Thyroid gland (tissue), 4 donors: Measurements from ENCODE around the gene CD79B. TPM values are rescaled to one million over a fixed set of nuclear protein-coding genes. Genes with fewer than 3 reads are reported as not detected.

Experiments
- DNase-seq, 2 donors: peaks; one replicate each; pipeline ENCODE4 v3.0.0-alpha.2; 2019
- H3K27ac ChIP-seq, 3 donors: fragments of 200-600 bp; sonication (generic); 1 replicate in 2 of 3; 2 replicates in 1 of 3; pipeline ENCODE4 v1.5.1; 2016 to 2019; ENCODE audit warnings: mild to moderate bottlenecking in 1 of 3, moderate library complexity in 1 of 3
- H3K27me3 ChIP-seq: fragments of 200-600 bp; sonication (generic); one replicate; pipeline ENCODE4 v1.5.1; 2019
- H3K36me3 ChIP-seq, 2 donors: fragments of 200-600 bp; sonication (generic); one replicate each; pipeline ENCODE4 v1.5.1; 2016 to 2019
- H3K4me1 ChIP-seq, 2 donors: fragments of 200-600 bp; sonication (generic); one replicate each; pipeline ENCODE4 v1.5.1; 2017 to 2019
- H3K4me3 ChIP-seq, 3 donors: fragments of 200-600 bp; sonication (generic); replicated peaks in 1 of 3; 1 replicate in 2 of 3; 2 replicates in 1 of 3; pipeline ENCODE4 v1.5.1; 2016; ENCODE audit warnings: mild to moderate bottlenecking in 1 of 3
- H3K9me3 ChIP-seq: fragments of 200-600 bp; sonication (generic); one replicate; pipeline ENCODE4 v1.5.1; 2017
- POLR2A ChIP-seq, 2 donors: fragments of 450-650 bp; IDR thresholded peaks; one replicate each; pipeline ENCODE4 v1.6.1; 2017; ENCODE audit warnings: antibody characterized with exemption in 2 of 2, mild to moderate bottlenecking in 2 of 2, moderate library complexity in 1 of 2
- WGBS, 2 donors: methylation state at CpG; one replicate each; pipeline ENCODE4 v1.1.5; 2017; 5-methylcytosine and 5-hydroxymethylcytosine counted together
- intact Hi-C: fragments of 100-400 bp; cut with DNase I; formaldehyde crosslinking; loops from one replicate; pipeline ENCODE4 v1.15.1; 2023
- total RNA-seq, 4 donors: library from RNA; depleted of rRNA; stranded (reverse); fragments of >200 nt; gene quantifications; one replicate each; pipeline ENCODE4 v1.2.3, GENCODE V29; 2016
- TF ChIP-seq, protein P1 (sequence below), 6 experiments: fragments of 200-600 bp in 3 of 6; fragments of 450-650 bp in 3 of 6; sonication (generic) in 3 of 6; IDR thresholded peaks; one replicate each; pipeline ENCODE4 v1.5.1; 2016 to 2019; ENCODE audit warnings: antibody characterized with exemption in 6 of 6, mild to moderate bottlenecking in 2 of 6, inconsistent platforms in 1 of 6, moderate library complexity in 1 of 6

The CD79B gene
- total RNA-seq, 4 donors from 2014 or later, result 1.3 to 1.8 TPM; not detected in 2

DNA sequence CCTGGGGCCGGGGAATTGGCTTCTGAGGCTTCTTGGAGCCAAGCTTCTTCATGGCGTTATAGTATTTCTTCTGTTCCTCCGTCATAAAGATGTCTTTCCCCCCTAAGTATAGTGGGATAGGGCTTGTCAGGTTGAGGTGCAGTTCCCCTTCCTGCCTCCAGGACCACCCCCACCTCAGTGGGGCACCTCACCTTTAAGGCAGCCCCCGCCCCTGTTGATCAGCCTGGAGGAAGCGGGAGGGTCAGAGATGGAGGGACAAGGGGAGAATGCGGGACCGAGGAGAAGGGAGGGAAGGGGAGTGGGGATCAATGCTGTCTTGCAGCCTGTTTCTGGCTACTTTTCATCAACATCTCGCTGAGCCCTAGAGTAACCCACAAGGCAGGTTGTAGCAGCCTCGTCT lies 11.6 kb upstream of the CD79B start:
- 89 to 91% methylated on average over 9 of the region's 9 CpGs for WGBS, 2 donors
- intact Hi-C loops, result no loop called here
- DNase-seq, result no peak
- H3K27me3 ChIP-seq, result no peaks in the 10 kb centered on the region
- H3K27ac ChIP-seq, result no peak overlapping the region
- no peaks in the 10 kb centered on the region for H3K9me3 ChIP-seq
- no peaks in the 10 kb centered on the region for H3K36me3 ChIP-seq
- TF ChIP-seq POLR2A (IDR thresholded peaks at IDR 0.05), result no peak
- TF ChIP-seq, protein P1, sequence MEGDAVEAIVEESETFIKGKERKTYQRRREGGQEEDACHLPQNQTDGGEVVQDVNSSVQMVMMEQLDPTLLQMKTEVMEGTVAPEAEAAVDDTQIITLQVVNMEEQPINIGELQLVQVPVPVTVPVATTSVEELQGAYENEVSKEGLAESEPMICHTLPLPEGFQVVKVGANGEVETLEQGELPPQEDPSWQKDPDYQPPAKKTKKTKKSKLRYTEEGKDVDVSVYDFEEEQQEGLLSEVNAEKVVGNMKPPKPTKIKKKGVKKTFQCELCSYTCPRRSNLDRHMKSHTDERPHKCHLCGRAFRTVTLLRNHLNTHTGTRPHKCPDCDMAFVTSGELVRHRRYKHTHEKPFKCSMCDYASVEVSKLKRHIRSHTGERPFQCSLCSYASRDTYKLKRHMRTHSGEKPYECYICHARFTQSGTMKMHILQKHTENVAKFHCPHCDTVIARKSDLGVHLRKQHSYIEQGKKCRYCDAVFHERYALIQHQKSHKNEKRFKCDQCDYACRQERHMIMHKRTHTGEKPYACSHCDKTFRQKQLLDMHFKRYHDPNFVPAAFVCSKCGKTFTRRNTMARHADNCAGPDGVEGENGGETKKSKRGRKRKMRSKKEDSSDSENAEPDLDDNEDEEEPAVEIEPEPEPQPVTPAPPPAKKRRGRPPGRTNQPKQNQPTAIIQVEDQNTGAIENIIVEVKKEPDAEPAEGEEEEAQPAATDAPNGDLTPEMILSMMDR (IDR thresholded peaks at IDR 0.05), result no peak
- H3K4me3 ChIP-seq, result no peak overlapping the region
- H3K4me1 ChIP-seq, result peaks cover 15 to 20% of the 10 kb centered on the region in 2 donors

- Histone ChIP-seq H3K27ac (no peak overlapping the region), H3K36me3 (no peaks in the 10 kb centered on the region), H3K4me1 (peaks cover 15 to 20% of the 10 kb centered on the region in 2 donors), H3K9me3 (no peaks in the 10 kb centered on the region), H3K27me3 (no peaks in the 10 kb centered on the region), H3K4me3 (no peak overlapping the region)
- no peak for DNase-seq
- intact Hi-C loops, result no loop called here
- 95% methylated on average over 12 to 21 of the region's 21 CpGs for WGBS, 2 donors
- TF ChIP-seq, protein P1 (IDR thresholded peaks at IDR 0.05), result no peak
- no peak for TF ChIP-seq POLR2A (IDR thresholded peaks at IDR 0.05)
Observed at GRCh38 chr17:63942309-63942985, 10.3 kb upstream of the CD79B start.

DNA sequence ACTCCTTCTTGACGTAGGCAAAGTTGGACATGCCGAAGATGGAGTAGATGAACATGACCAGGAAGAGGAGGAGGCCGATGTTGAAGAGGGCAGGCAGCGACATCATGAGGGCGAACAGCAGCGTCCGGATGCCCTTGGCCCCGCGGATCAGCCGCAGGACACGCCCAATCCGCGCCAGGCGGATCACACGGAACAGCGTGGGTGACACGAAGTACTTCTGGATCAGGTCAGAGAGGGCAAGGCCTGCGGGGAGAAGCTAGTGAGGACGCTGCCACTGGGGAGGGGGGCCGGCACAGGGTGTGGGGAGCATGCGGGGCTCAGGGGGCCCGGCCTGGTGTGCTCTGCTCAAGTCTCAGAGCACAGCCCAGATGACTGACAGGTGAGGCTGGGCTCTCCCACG lies 9.6 kb upstream of the CD79B start:
- intact Hi-C loops, result no loop called here
- 93 to 94% methylated on average over 23 of the region's 23 CpGs for WGBS, 2 donors
- TF ChIP-seq, protein P1 (IDR thresholded peaks at IDR 0.05), result no peak
- TF ChIP-seq POLR2A (IDR thresholded peaks at IDR 0.05), result no peak
- peaks cover 13 to 18% of the 10 kb centered on the region in 2 donors for H3K4me1 ChIP-seq
- H3K27me3 ChIP-seq, result no peaks in the 10 kb centered on the region
- no peaks in the 10 kb centered on the region for H3K9me3 ChIP-seq
- no peak overlapping the region for H3K4me3 ChIP-seq
- no peak overlapping the region for H3K27ac ChIP-seq
- DNase-seq, result no peak
- H3K36me3 ChIP-seq, result no peaks in the 10 kb centered on the region

- Histone ChIP-seq H3K27ac (no peak overlapping the region), H3K9me3 (no peaks in the 10 kb centered on the region), H3K27me3 (no peaks in the 10 kb centered on the region), H3K4me3 (no peak overlapping the region), H3K36me3 (no peaks in the 10 kb centered on the region), H3K4me1 (peaks cover 7 to 12% of the 10 kb centered on the region in 2 donors)
- 96 to 97% methylated on average over 12 of the region's 12 CpGs for WGBS, 2 donors
- DNase-seq, result no peak
- TF ChIP-seq, protein P1 (IDR thresholded peaks at IDR 0.05), result no peak
- intact Hi-C loops, result no loop called here
Observed at GRCh38 chr17:63941162-63941561, 9.0 kb upstream of the CD79B start.

DNA sequence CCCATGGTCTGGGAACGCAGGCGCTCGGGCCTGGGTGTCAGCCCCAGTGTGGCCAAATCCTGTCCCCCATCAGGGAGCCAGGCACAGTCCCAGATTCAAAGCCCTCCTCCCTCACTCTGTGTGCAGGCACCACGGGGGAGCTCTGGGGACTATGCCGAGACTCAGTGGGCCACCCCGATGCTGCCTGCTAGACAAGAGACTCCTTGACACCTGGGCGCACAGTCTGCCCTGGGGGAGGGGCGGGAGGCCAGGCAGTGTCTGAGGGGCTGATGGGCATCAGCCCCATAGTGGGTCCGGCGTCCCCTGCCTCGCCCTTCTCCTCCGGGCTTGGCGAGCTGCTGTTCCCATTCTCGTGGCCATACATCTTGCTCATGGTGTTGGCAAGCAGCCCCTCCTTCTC lies 8.5 kb upstream of the CD79B start:
- Histone ChIP-seq H3K4me3 (no peak overlapping the region), H3K27ac (no peak overlapping the region), H3K36me3 (no peaks in the 10 kb centered on the region), H3K4me1 (peaks cover 2 to 6% of the 10 kb centered on the region in 2 donors), H3K27me3 (no peaks in the 10 kb centered on the region), H3K9me3 (no peaks in the 10 kb centered on the region)
- no peak for DNase-seq
- TF ChIP-seq, protein P1 (IDR thresholded peaks at IDR 0.05), result no peak
- no peak for TF ChIP-seq POLR2A (IDR thresholded peaks at IDR 0.05)
- intact Hi-C loops, result no loop called here
- 93 to 99% methylated on average over 11 to 12 of the region's 14 CpGs for WGBS, 2 donors
